HepG2 (cell line): Measurements from ENCODE around the gene MRPL43. TPM values are rescaled to one million over a fixed set of nuclear protein-coding genes. Genes with fewer than 3 reads are reported as not detected.

Source experiments
- AGO1 ChIP-seq: fragments of 200-400 bp; formaldehyde crosslinking; IDR thresholded peaks from 2 replicates; pipeline ENCODE4 v1.6.1; 2017; ENCODE audit warnings: mild to moderate bottlenecking, low read depth, low read length, moderate library complexity; ENCODE audit not compliant: poor library complexity, severe bottlenecking
- AKAP8 ChIP-seq: sonication (generic); formaldehyde crosslinking; IDR thresholded peaks from 2 replicates; pipeline ENCODE4 v1.5.1; 2020; ENCODE audit warnings: mild to moderate bottlenecking, missing genetic modification reagents
- ATF6 ChIP-seq: sonication (generic); formaldehyde crosslinking; conservative IDR thresholded peaks from 2 replicates; pipeline ENCODE4 v1.4.0; 2020; ENCODE audit warnings: missing genetic modification reagents
- DPF2 ChIP-seq: sonication (generic); formaldehyde crosslinking; IDR thresholded peaks from 2 replicates; pipeline ENCODE4 v1.4.0; 2020; ENCODE audit warnings: mild to moderate bottlenecking, low read depth, missing genetic modification reagents, borderline replicate concordance
- HNF4G ChIP-seq, 2 experiments: sonication (generic) in 1 of 2; formaldehyde crosslinking in 1 of 2; IDR thresholded peaks; 2 replicates each; pipeline versions ENCODE4 v1.4.0 to v1.6.1; 2011 to 2020; ENCODE audit warnings: borderline replicate concordance in 2 of 2, low read depth in 2 of 2, mild to moderate bottlenecking in 2 of 2, low read length in 1 of 2, missing genetic modification reagents in 1 of 2, moderate library complexity in 1 of 2
- HOXD1 ChIP-seq: sonication (generic); formaldehyde crosslinking; IDR thresholded peaks from 2 replicates; pipeline ENCODE4 v1.5.0; 2020; ENCODE audit warnings: missing genetic modification reagents
- MAZ ChIP-seq, 2 experiments: sonication (generic) in 1 of 2; formaldehyde crosslinking in 1 of 2; IDR thresholded peaks; 2 replicates each; pipeline versions ENCODE4 v1.5.0 to v1.6.1; 2012 to 2020; ENCODE audit warnings: low read depth in 2 of 2, mild to moderate bottlenecking in 2 of 2, borderline replicate concordance in 1 of 2, improper control_type of control experiment in 1 of 2, low read length in 1 of 2, missing genetic modification reagents in 1 of 2, moderate library complexity in 1 of 2
- MTA1 ChIP-seq: sonication (generic); formaldehyde crosslinking; IDR thresholded peaks from 2 replicates; pipeline ENCODE4 v1.4.0; 2020; ENCODE audit warnings: missing genetic modification reagents, mild to moderate bottlenecking, borderline replicate concordance
- MTA3 ChIP-seq: sonication (generic); formaldehyde crosslinking; IDR thresholded peaks from 2 replicates; pipeline ENCODE4 v1.4.0; 2020; ENCODE audit warnings: missing genetic modification reagents
- MTF1 ChIP-seq: sonication (generic); formaldehyde crosslinking; IDR thresholded peaks from 2 replicates; pipeline ENCODE4 v1.5.0; 2020; ENCODE audit warnings: missing genetic modification reagents
- SOX13 ChIP-seq, 3 experiments: fragments of 450-650 bp in 1 of 3; sonication (generic) in 1 of 3; formaldehyde crosslinking in 1 of 3; IDR thresholded peaks in 2 of 3; conservative IDR thresholded peaks in 1 of 3; 2 replicates each; pipeline versions ENCODE4 v1.5.0 to v1.6.1; 2016 to 2020; ENCODE audit warnings: antibody characterized with exemption in 1 of 3, mild to moderate bottlenecking in 1 of 3, missing compliant biosample characterization in 1 of 3, missing genetic modification reagents in 1 of 3, moderate library complexity in 1 of 3
- SRSF9 ChIP-seq: fragments of 200-400 bp; formaldehyde crosslinking; IDR thresholded peaks from 2 replicates; pipeline ENCODE4 v1.6.1; 2018; ENCODE audit warnings: borderline replicate concordance, mild to moderate bottlenecking, low read depth, low read length; ENCODE audit not compliant: insufficient read depth, poor library complexity, severe bottlenecking
- ZBTB26 ChIP-seq: IDR thresholded peaks from 2 replicates; pipeline ENCODE4 v1.6.1; 2016; ENCODE audit warnings: missing compliant biosample characterization, missing genetic modification reagents, borderline replicate concordance
- ZFP37 ChIP-seq: sonication (generic); formaldehyde crosslinking; IDR thresholded peaks from 2 replicates; pipeline ENCODE4 v1.4.0; 2020; ENCODE audit warnings: missing genetic modification reagents, borderline replicate concordance
- ZNF142 ChIP-seq: sonication (generic); formaldehyde crosslinking; IDR thresholded peaks from 2 replicates; pipeline ENCODE4 v1.4.0; 2020; ENCODE audit warnings: missing genetic modification reagents
- ZNF549 ChIP-seq: sonication (generic); formaldehyde crosslinking; IDR thresholded peaks from 2 replicates; pipeline ENCODE4 v1.5.0; 2020; ENCODE audit warnings: missing genetic modification reagents
- ZNF784 ChIP-seq: sonication (generic); formaldehyde crosslinking; IDR thresholded peaks from 2 replicates; pipeline ENCODE4 v1.5.1; 2020; ENCODE audit warnings: missing genetic modification reagents, mild to moderate bottlenecking, borderline replicate concordance
- polyA plus RNA-seq, 8 experiments: library from polyadenylated mRNA; depleted of rRNA in 3 of 8; stranded (reverse) in 7 of 8; unstranded in 1 of 8; fragments of >200 nt; fragmentation: Illumina TruSeq in 4 of 8; extraction: Trizol in 4 of 8; gene quantifications; 2 replicates each; pipeline versions ENCODE4 v1.2.1 to v1.2.3, GENCODE V29; 2011 to 2016; ENCODE audit warnings: low read depth in 4 of 8, missing spikeins in 1 of 8, mixed read lengths in 1 of 8; ENCODE audit not compliant: insufficient read depth in 1 of 8
- total RNA-seq, 5 experiments: library from RNA; depleted of rRNA; stranded (reverse); fragments of >200 nt; fragmentation: Illumina TruSeq; extraction: Trizol; gene quantifications; 2 replicates each; pipeline ENCODE4 v1.2.3, GENCODE V29; 2016; ENCODE audit warnings: low read depth in 1 of 5

The MRPL43 gene
- total and polyA plus RNA-seq, 2 of the 13 experiments (the other 11 are each of a cell fraction or from before 2014, with no cell fraction given) = 71.0 to 73.7 TPM

DNA sequence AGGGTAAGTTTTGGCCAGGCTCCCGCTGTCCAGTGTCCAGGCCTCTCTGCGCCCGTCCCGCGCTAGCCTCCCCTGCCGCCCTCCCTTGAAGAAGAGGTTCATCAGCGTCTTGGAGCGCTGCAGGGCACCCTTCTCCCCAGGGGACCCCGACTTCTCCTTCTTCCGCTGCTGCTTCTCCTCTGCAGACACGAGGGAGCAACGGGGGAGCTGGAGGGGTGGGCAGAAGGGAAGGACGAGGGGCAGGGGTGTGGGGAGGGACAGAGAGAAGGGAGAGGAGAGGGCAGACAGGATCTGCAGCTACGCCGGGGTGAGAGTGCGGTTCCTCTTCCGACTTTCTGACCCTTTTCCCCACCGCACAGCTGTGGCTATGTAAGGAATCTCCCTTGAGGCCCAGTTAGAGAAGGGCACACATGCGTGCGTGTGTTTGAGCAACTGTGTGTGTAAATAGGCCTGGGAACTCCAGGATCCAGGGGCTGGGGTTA lies 30.9 kb upstream of the MRPL43 start (continued):
- TF ChIP-seq HNF4G (IDR thresholded peaks at IDR 0.05; ENCODE audit: borderline replicate concordance, low read depth, low read length) = no peak
- no peak for TF ChIP-seq HNF4G (CRISPR knock-in tag; IDR thresholded peaks at IDR 0.05; ENCODE audit: borderline replicate concordance, low read depth)
- TF ChIP-seq ATF6 = no peak
- TF ChIP-seq MAZ (IDR thresholded peaks at IDR 0.05; ENCODE audit: borderline replicate concordance, low read depth, low read length) = no peak
- TF ChIP-seq MAZ (CRISPR knock-in tag; IDR thresholded peaks at IDR 0.05; ENCODE audit: low read depth) = no peak
- TF ChIP-seq AKAP8 (CRISPR knock-in tag) = no peak
- TF ChIP-seq HOXD1 = no peak
- TF ChIP-seq ZNF784 (CRISPR knock-in tag) = no peak
- TF ChIP-seq SRSF9 = no peak
- TF ChIP-seq ZNF142 = no peak
- TF ChIP-seq SOX13 (IDR thresholded peaks at IDR 0.05) = no peak
- TF ChIP-seq SOX13 (CRISPR knock-in tag; conservative IDR thresholded peaks at IDR 0.05 in 1 of 2, IDR thresholded peaks at IDR 0.05 in 1 of 2) = no peak
- no peak for TF ChIP-seq ZFP37 (CRISPR knock-in tag)
- 0 out of 2 replicates have a peak, but pooled peaks have one; percentile 4 for TF ChIP-seq DPF2 (CRISPR knock-in tag)
- 0 out of 2 replicates have a peak, but pooled peaks have one; percentile 3 for TF ChIP-seq MTA1 (CRISPR knock-in tag)
- TF ChIP-seq AGO1 = no peak
- TF ChIP-seq MTA3 (CRISPR knock-in tag) = no peak
- TF ChIP-seq MTF1 = no peak
- TF ChIP-seq ZNF549 = no peak
- no peak for TF ChIP-seq ZBTB26
